NCI-H446 treated with DMSO at 0.1 percent for 48 hours (cell line): ENCODE measurements around the gene ALG2.

ENCODE experiments used
- DNase-seq: peaks from one replicate; lab custom pipeline; 2025; lab: John Stamatoyannopoulos, UW

ALG2 gene

GRCh38 chr9:99172124-99173091, 49.3 kb downstream of the ALG2 start:
- DNase-seq, result no peak

- no peak for DNase-seq
Measured at GRCh38 chr9:99171225-99172123, 50.3 kb downstream of the ALG2 start.

- DNase-seq, result no peak
Measured at GRCh38 chr9:99169982-99170761, 51.6 kb downstream of the ALG2 start.

GRCh38 chr9:99169086-99169485, 52.7 kb downstream of the ALG2 start:
- no peak for DNase-seq

- no peak for DNase-seq
Measured at GRCh38 chr9:99167694-99168093, 54.0 kb downstream of the ALG2 start.

GRCh38 chr9:99167119-99167518, 54.6 kb downstream of the ALG2 start:
- no peak for DNase-seq
